BE2C (cell line): Measurements from ENCODE around the gene MYADML2.

ENCODE experiments used
- DNase-seq: peaks from one replicate; pipeline ENCODE4 v3.0.0-alpha.2; 2020
- H3K27me3 ChIP-seq: fragments of 250-450 bp; sonication (Bioruptor Pico); 2 replicates; pipeline ENCODE4 v1.5.1; 2020; ENCODE audit warnings: mild to moderate bottlenecking
- H3K36me3 ChIP-seq: fragments of 250-450 bp; sonication (Bioruptor Pico); 2 replicates; pipeline ENCODE4 v1.5.1; 2020; ENCODE audit warnings: mild to moderate bottlenecking
- H3K4me1 ChIP-seq: fragments of 250-450 bp; sonication (Bioruptor Pico); 2 replicates; pipeline ENCODE4 v1.5.1; 2020
- H3K4me3 ChIP-seq: 2 replicates; pipeline ENCODE4 v1.5.1; 2011; ENCODE audit warnings: low read depth, low read length
- H3K9me3 ChIP-seq: fragments of 250-450 bp; sonication (Bioruptor Pico); 2 replicates; pipeline ENCODE4 v1.5.1; 2020
- CTCF ChIP-seq: IDR thresholded peaks from 2 replicates; pipeline ENCODE4 v1.5.1; 2012; ENCODE audit warnings: mild to moderate bottlenecking, low read depth, low read length

The MYADML2 gene

GRCh38 chr17:81958633-81959342 is 11.8 kb upstream of the MYADML2 start:
- H3K4me1 ChIP-seq, result peaks cover 7% of the 10 kb centered on the region
- H3K9me3 ChIP-seq, result no peaks in the 10 kb centered on the region
- H3K4me3 ChIP-seq, result peak overlapping the region; percentile 49
- H3K36me3 ChIP-seq, result no peaks in the 10 kb centered on the region
- peak; percentile 23; the same call in 1 of the 2 replicates for TF ChIP-seq CTCF
- peaks cover 22% of the 10 kb centered on the region for H3K27me3 ChIP-seq
- DNase-seq, result no peak

- H3K4me1 ChIP-seq, result peaks cover 7% of the 10 kb centered on the region
- H3K27me3 ChIP-seq, result peaks cover 22% of the 10 kb centered on the region
- no peaks in the 10 kb centered on the region for H3K9me3 ChIP-seq
- no peak for DNase-seq
- no peak overlapping the region for H3K4me3 ChIP-seq
- no peak for TF ChIP-seq CTCF
- no peaks in the 10 kb centered on the region for H3K36me3 ChIP-seq
Observed at GRCh38 chr17:81957691-81958432, 10.8 kb upstream of the MYADML2 start.

GRCh38 chr17:81956607-81957589 is 9.9 kb upstream of the MYADML2 start:
- Histone ChIP-seq H3K36me3 (no peaks in the 10 kb centered on the region), H3K4me3 (no peak overlapping the region), H3K27me3 (peaks cover 22% of the 10 kb centered on the region), H3K4me1 (peaks cover 7% of the 10 kb centered on the region), H3K9me3 (no peaks in the 10 kb centered on the region)
- no peak for TF ChIP-seq CTCF
- no peak for DNase-seq

GRCh38 chr17:81955756-81956544 is 8.9 kb upstream of the MYADML2 start:
- TF ChIP-seq CTCF, result no peak
- H3K9me3 ChIP-seq, result no peaks in the 10 kb centered on the region
- peaks cover 19% of the 10 kb centered on the region for H3K27me3 ChIP-seq
- DNase-seq, result no peak
- H3K4me3 ChIP-seq, result no peak overlapping the region
- no peaks in the 10 kb centered on the region for H3K36me3 ChIP-seq
- peaks cover 7% of the 10 kb centered on the region for H3K4me1 ChIP-seq

- no peak for DNase-seq
- H3K9me3 ChIP-seq, result no peaks in the 10 kb centered on the region
- H3K4me3 ChIP-seq, result no peak overlapping the region
- peaks cover 11% of the 10 kb centered on the region for H3K27me3 ChIP-seq
- no peak for TF ChIP-seq CTCF
- peaks cover 7% of the 10 kb centered on the region for H3K4me1 ChIP-seq
- no peaks in the 10 kb centered on the region for H3K36me3 ChIP-seq
Observed at GRCh38 chr17:81955058-81955681, 8.1 kb upstream of the MYADML2 start.
